ENCODE data around the gene SRRT. TPM values are rescaled to one million over a fixed set of nuclear protein-coding genes. Genes with fewer than 3 reads are reported as not detected.

The SRRT gene
- total RNA-seq, 1 donor from 2014 or later = 162 TPM

DNA sequence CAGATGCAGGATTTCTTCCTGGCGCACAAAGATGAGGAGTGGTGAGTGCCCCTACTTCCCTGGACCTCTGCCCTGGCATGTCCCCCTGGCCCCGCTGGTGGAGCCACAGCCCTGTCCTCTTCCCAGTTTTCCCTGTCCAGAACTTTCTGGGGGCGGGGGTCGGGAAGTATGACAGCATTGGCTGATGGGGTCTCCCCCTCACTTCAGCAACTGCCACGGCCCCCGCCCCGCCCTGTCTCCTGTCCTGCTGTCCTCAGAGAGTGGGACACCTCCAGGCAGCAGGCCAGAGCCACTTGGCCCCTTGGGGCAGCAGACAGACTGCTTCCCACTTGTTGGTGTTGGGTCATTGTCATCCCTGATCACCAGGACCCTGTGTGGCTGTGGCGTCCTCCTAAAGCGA lies 7.3 kb downstream of the SRRT start:
- Mint-ChIP-seq H3K9me3 (ENCODE audit: unreplicated experiment) (no peaks in the 10 kb centered on the region), H3K4me1 (ENCODE audit: unreplicated experiment) (peaks cover 23% of the 10 kb centered on the region), H3K27me3 (ENCODE audit: unreplicated experiment) (no peaks in the 10 kb centered on the region), H3K4me3 (ENCODE audit: unreplicated experiment) (no peak overlapping the region), H3K36me3 (ENCODE audit: unreplicated experiment) (peaks cover 63% of the 10 kb centered on the region), H3K27ac (ENCODE audit: unreplicated experiment) (no peak overlapping the region)
- DNase-seq (ENCODE audit: extremely low spot score, unreplicated experiment) = no peak
- TF ChIP-seq, protein P1, sequence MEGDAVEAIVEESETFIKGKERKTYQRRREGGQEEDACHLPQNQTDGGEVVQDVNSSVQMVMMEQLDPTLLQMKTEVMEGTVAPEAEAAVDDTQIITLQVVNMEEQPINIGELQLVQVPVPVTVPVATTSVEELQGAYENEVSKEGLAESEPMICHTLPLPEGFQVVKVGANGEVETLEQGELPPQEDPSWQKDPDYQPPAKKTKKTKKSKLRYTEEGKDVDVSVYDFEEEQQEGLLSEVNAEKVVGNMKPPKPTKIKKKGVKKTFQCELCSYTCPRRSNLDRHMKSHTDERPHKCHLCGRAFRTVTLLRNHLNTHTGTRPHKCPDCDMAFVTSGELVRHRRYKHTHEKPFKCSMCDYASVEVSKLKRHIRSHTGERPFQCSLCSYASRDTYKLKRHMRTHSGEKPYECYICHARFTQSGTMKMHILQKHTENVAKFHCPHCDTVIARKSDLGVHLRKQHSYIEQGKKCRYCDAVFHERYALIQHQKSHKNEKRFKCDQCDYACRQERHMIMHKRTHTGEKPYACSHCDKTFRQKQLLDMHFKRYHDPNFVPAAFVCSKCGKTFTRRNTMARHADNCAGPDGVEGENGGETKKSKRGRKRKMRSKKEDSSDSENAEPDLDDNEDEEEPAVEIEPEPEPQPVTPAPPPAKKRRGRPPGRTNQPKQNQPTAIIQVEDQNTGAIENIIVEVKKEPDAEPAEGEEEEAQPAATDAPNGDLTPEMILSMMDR (IDR thresholded peaks at IDR 0.05) = no peak

DNA sequence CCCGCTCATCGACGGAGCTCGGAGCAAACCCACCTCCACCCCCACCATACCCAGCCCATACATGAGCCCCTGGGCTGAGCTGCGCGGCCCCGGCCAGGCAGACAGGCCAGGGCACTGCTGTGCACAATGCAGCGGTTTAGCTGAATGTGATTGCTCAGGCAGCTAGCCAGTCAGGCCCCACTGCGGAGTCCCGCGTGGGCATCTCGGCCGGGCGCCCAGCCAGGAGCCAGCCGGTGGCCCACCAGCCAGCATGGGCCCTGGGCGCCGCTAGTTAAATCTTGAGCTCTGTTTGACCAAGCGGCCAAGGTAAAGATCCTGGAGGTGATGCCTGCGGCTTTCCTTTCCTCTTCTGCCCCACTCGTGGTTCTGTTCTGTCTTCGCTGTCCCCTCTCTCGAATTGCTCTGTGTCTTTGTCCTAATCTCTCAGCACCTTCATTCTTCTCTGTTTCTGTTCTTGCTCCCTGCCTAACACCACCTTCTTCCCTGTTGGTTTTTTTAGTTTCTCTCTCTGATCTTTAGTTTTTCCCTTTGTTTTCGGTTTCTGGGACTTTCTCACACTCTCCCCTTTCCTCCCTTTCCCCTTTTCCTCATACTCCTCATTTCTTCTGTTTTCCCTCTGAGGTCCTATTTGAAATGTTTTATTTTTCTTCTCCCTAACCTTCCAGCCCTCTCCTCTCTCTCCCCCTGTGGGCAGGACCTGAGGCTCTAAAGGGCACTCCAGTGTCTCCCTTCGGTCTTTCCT lies 8.1 kb downstream of the SRRT start:
- no peak overlapping the region for H3K4me3 Mint-ChIP-seq (ENCODE audit: unreplicated experiment)
- peak overlapping the region; percentile 28 for H3K27ac Mint-ChIP-seq (ENCODE audit: unreplicated experiment)
- TF ChIP-seq, protein P1 (IDR thresholded peaks at IDR 0.05) = no peak
- H3K9me3 Mint-ChIP-seq (ENCODE audit: unreplicated experiment) = no peaks in the 10 kb centered on the region
- H3K4me1 Mint-ChIP-seq (ENCODE audit: unreplicated experiment) = peaks cover 25% of the 10 kb centered on the region
- no peak for DNase-seq (ENCODE audit: extremely low spot score, unreplicated experiment)
- H3K36me3 Mint-ChIP-seq (ENCODE audit: unreplicated experiment) = peaks cover 70% of the 10 kb centered on the region
- H3K27me3 Mint-ChIP-seq (ENCODE audit: unreplicated experiment) = no peaks in the 10 kb centered on the region

DNA sequence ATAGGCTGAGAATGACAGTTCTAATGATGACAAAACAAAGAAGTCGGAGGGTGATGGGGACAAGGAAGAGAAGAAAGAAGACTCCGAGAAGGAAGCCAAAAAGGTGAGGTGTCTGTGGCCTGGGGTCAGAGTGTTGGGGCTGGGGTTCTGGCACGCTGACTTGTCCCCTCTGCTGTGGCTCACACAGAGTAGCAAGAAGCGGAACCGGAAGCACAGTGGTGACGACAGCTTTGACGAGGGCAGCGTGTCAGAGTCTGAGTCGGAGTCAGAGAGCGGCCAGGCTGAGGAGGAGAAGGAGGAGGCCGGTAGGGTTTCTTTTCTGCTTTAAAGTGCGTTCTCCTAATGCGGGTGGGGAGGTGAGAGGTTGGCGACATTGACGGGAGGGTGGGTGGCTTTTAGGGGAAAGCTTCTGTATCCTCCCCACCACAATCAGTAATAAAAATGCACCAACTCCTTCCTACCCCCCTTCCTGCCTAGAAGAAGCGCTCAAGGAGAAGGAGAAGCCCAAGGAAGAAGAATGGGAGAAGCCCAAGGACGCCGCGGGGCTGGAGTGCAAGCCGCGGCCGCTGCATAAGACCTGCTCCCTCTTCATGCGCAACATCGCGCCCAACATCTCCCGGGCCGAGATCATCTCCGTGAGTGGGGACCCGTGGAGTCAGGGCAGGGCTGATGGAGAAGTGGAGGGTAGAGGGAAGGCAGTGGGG lies 10.0 kb downstream of the SRRT start:
- TF ChIP-seq, protein P1 (IDR thresholded peaks at IDR 0.05) = no peak
- H3K27me3 Mint-ChIP-seq (ENCODE audit: unreplicated experiment) = no peaks in the 10 kb centered on the region
- H3K4me1 Mint-ChIP-seq (ENCODE audit: unreplicated experiment) = peaks cover 22% of the 10 kb centered on the region
- H3K36me3 Mint-ChIP-seq (ENCODE audit: unreplicated experiment) = peaks cover 68% of the 10 kb centered on the region
- H3K4me3 Mint-ChIP-seq (ENCODE audit: unreplicated experiment) = no peak overlapping the region
- peak overlapping the region; percentile 38 for H3K27ac Mint-ChIP-seq (ENCODE audit: unreplicated experiment)
- DNase-seq (ENCODE audit: extremely low spot score, unreplicated experiment) = no peak
- no peaks in the 10 kb centered on the region for H3K9me3 Mint-ChIP-seq (ENCODE audit: unreplicated experiment)

DNA sequence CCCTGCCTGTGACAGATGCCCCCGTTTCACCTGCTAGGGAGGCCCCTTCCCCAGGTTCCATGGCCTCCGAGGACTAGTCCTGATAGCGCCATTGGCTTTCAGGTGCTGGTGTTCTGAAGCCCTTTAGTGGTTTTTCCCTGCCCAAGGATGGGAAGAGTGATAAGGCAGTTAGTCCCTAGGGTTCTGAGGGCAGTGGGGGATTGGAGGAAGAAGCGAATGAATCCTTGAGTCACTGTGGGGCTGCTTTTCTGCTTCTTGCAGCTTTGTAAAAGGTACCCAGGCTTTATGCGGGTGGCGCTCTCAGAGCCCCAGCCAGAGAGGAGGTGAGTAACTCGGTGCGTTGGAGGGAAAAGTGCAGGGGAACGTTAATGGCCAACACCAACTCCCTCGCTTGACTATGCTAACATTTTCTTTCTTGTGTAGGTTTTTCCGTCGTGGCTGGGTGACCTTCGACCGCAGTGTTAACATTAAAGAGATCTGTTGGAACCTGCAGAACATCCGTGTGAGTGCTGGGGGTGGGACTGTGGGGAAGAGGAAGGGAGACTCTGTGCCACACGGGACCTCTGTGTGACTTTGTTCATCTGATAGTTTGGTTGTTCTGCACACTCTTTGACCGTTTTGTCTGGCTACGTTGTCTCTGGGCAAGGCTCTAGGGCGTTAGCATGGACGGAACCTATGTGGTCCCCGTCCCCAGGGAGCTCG lies 10.7 kb downstream of the SRRT start:
- no peak for DNase-seq (ENCODE audit: extremely low spot score, unreplicated experiment)
- no peak overlapping the region for H3K4me3 Mint-ChIP-seq (ENCODE audit: unreplicated experiment)
- no peak overlapping the region for H3K27ac Mint-ChIP-seq (ENCODE audit: unreplicated experiment)
- H3K36me3 Mint-ChIP-seq (ENCODE audit: unreplicated experiment) = peaks cover 63% of the 10 kb centered on the region
- no peaks in the 10 kb centered on the region for H3K9me3 Mint-ChIP-seq (ENCODE audit: unreplicated experiment)
- no peaks in the 10 kb centered on the region for H3K27me3 Mint-ChIP-seq (ENCODE audit: unreplicated experiment)
- H3K4me1 Mint-ChIP-seq (ENCODE audit: unreplicated experiment) = peaks cover 25% of the 10 kb centered on the region
- TF ChIP-seq, protein P1 (IDR thresholded peaks at IDR 0.05) = no peak

All from osteocyte (in vitro differentiated cells).